ENCODE data around the gene IL1A. TPM values are rescaled to one million over a fixed set of nuclear protein-coding genes. Genes with fewer than 3 reads are reported as not detected.

Gene IL1A
- total RNA-seq, 2 donors from 2014 or later, result 0.73 to 1.0 TPM

- peaks cover 22% of the 10 kb centered on the region for H3K4me1 Mint-ChIP-seq
- TF ChIP-seq CTCF (conservative IDR thresholded peaks at IDR 0.05), result no peak
- DNase-seq, result no peak
- Histone ChIP-seq H3K27me3 (ENCODE audit: control insufficient read depth, insufficient read depth, low read length, poor library complexity, severe bottlenecking) (no peaks in the 10 kb centered on the region), H3K9me3 (ENCODE audit: control insufficient read depth, low read length) (no peaks in the 10 kb centered on the region), H3K4me3 (ENCODE audit: low read length) (no peak overlapping the region), H3K36me3 (ENCODE audit: control insufficient read depth, insufficient read depth, low read length) (no peaks in the 10 kb centered on the region), H3K4me1 (ENCODE audit: control insufficient read depth, insufficient read depth, low read length) (peaks cover 9% of the 10 kb centered on the region), H3K9ac (ENCODE audit: extremely low read depth, low read length, poor library complexity, severe bottlenecking) (no peak overlapping the region), H3K27ac (ENCODE audit: low read depth, low read length) (no peak overlapping the region)
- H3K36me3 Mint-ChIP-seq (ENCODE audit: low read depth), result no peaks in the 10 kb centered on the region
- no peak overlapping the region for H3K27ac Mint-ChIP-seq
- no peaks in the 10 kb centered on the region for H3K9me3 Mint-ChIP-seq
- H3K27me3 Mint-ChIP-seq (ENCODE audit: insufficient read depth), result no peaks in the 10 kb centered on the region
- 75 to 82% methylated on average over 6 to 11 of the region's 11 CpGs for WGBS, 2 experiments (ENCODE audit: insufficient coverage in 1 of 2, insufficient read length in 1 of 2)
- no peak overlapping the region for H3K4me3 Mint-ChIP-seq
Measured at GRCh38 chr2:112728378-112729175, 55.7 kb downstream of the IL1A start.

DNA sequence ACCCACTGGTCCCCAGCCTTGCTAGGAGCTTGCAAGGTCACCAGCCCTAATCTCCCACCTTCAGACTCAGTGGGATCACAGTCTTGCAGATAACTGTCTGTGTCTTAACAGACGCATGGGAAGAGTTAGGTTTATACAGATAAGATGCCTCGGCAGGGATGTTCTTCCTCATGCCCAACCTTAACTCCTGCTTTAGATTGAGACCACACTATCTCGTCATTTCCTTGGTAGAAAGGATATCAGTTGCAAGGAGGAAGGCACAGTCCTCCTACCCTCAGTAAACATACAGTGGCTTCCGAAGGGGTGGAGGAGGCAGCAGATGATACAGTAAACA, 56.3 kb downstream of the IL1A start:
- no peak overlapping the region for H3K9ac ChIP-seq (ENCODE audit: extremely low read depth, low read length, poor library complexity, severe bottlenecking)
- WGBS, 2 experiments (ENCODE audit: insufficient coverage in 1 of 2, insufficient read length in 1 of 2), result 70 to 79% methylated on average over 2 to 4 of the region's 4 CpGs

DNA sequence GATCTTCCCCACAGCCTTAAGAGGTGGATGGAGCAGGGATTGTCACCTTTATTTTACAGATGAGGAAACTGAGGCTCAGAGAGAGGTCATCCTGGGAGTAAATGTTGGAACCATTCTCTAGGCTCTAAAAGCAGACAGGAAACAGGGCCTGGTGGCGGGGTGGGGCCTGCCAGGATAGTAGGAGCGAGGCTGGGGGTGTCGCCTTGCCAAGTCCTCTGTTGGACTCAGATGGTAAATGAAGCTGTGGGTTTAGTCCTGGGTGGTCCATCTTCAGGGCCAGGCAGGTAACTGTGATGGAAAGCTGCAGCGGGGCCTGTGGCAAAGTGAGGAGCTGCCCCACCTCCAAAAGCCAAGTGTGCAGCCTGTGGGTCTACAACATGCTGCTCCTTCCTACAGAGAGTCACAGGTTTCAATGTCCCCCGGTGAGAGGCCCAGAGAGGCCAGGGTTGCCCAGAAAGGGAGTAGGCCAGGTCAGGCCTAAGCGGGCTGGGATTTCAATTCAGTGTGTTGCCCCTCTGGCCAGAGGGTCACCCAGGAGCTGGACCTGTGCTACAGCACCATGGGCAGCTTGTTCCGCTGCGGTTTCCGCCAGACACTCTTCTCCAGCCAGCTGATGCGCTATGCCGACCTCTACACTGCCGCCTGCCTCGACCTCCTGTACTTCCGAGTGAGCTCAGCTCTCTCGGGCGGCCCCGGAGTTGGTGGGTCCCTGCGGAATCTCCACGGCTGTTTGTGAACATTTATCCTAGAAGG, 56.8 kb downstream of the IL1A start:
- 91 to 92% methylated on average over 14 to 19 of the region's 19 CpGs for WGBS, 2 experiments (ENCODE audit: insufficient coverage in 1 of 2, insufficient read length in 1 of 2)
- H3K27ac ChIP-seq (ENCODE audit: low read depth, low read length), result no peak overlapping the region
- peak; percentile 51 for DNase-seq

More for the DNA sequence above, 56.3 kb downstream of the IL1A start:
- no peak for TF ChIP-seq CTCF (conservative IDR thresholded peaks at IDR 0.05)
- DNase-seq, result no peak
- Mint-ChIP-seq H3K27ac (no peak overlapping the region), H3K36me3 (ENCODE audit: low read depth) (no peaks in the 10 kb centered on the region), H3K4me1 (peaks cover 22% of the 10 kb centered on the region), H3K9me3 (no peaks in the 10 kb centered on the region), H3K4me3 (no peak overlapping the region), H3K27me3 (ENCODE audit: insufficient read depth) (no peaks in the 10 kb centered on the region)
- H3K4me1 ChIP-seq (ENCODE audit: control insufficient read depth, insufficient read depth, low read length), result peaks cover 9% of the 10 kb centered on the region
- no peaks in the 10 kb centered on the region for H3K27me3 ChIP-seq (ENCODE audit: control insufficient read depth, insufficient read depth, low read length, poor library complexity, severe bottlenecking)
- no peak overlapping the region for H3K4me3 ChIP-seq (ENCODE audit: low read length)
- H3K27ac ChIP-seq (ENCODE audit: low read depth, low read length), result no peak overlapping the region
- H3K36me3 ChIP-seq (ENCODE audit: control insufficient read depth, insufficient read depth, low read length), result no peaks in the 10 kb centered on the region
- H3K9me3 ChIP-seq (ENCODE audit: control insufficient read depth, low read length), result no peaks in the 10 kb centered on the region

More for the DNA sequence above, 56.8 kb downstream of the IL1A start:
- Histone ChIP-seq H3K4me3 (ENCODE audit: low read length) (no peak overlapping the region), H3K27me3 (ENCODE audit: control insufficient read depth, insufficient read depth, low read length, poor library complexity, severe bottlenecking) (no peaks in the 10 kb centered on the region), H3K9me3 (ENCODE audit: control insufficient read depth, low read length) (no peaks in the 10 kb centered on the region), H3K4me1 (ENCODE audit: control insufficient read depth, insufficient read depth, low read length) (peaks cover 9% of the 10 kb centered on the region), H3K9ac (ENCODE audit: extremely low read depth, low read length, poor library complexity, severe bottlenecking) (no peak overlapping the region), H3K36me3 (ENCODE audit: control insufficient read depth, insufficient read depth, low read length) (no peaks in the 10 kb centered on the region)
- Mint-ChIP-seq H3K9me3 (no peaks in the 10 kb centered on the region), H3K27me3 (ENCODE audit: insufficient read depth) (no peaks in the 10 kb centered on the region), H3K36me3 (ENCODE audit: low read depth) (no peaks in the 10 kb centered on the region), H3K27ac (no peak overlapping the region), H3K4me1 (peaks cover 22% of the 10 kb centered on the region), H3K4me3 (no peak overlapping the region)
- no peak for TF ChIP-seq CTCF (conservative IDR thresholded peaks at IDR 0.05)

Data from endodermal cell (in vitro differentiated cells).